Stimulated activated CD4-positive, alpha-beta T cell treated with anti-CD3 and anti-CD28 coated beads, Interleukin-4, amount 100 ng/mL, for 48 hours (primary cell): ENCODE results near the gene MS4A12.
"Not testable (repeated sequence)": the region's sequence is repeated elsewhere in the genome, so short reads cannot be mapped to it uniquely, and the experiment has no call there.

Experiments used
- DNase-seq, 2 donors: peaks; one replicate each; pipeline ENCODE4 v3.0.0-alpha.2; 2020; ENCODE audit warnings: low read depth in 2 of 2

MS4A12 gene

DNA sequence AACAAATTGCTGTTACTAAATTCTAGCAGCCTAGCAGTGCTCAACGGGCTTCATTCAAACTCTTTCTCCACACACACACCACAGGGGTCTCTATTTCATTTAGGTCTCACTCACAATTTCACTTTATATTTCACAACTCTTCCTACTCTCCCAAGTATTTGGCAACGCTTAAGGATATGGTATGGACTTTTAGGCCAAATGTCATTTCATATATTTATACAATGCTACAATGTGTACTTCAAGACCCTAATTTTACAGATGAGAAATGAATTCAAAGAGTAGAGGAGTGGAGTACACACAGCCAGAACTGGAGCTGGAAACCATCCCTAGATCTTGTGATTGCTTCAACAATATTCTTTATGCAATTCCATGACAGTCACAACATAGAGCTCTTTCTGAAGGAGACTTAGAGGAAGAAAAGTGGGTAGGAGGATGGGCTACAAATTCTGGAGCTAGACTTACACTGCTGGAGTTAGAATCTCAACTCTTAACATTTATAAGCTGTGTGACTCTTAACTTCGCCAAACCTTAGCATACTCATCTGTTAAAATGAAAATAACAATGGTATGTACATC lies 20.2 kb downstream of the MS4A12 start:
- DNase-seq = no peak

DNA sequence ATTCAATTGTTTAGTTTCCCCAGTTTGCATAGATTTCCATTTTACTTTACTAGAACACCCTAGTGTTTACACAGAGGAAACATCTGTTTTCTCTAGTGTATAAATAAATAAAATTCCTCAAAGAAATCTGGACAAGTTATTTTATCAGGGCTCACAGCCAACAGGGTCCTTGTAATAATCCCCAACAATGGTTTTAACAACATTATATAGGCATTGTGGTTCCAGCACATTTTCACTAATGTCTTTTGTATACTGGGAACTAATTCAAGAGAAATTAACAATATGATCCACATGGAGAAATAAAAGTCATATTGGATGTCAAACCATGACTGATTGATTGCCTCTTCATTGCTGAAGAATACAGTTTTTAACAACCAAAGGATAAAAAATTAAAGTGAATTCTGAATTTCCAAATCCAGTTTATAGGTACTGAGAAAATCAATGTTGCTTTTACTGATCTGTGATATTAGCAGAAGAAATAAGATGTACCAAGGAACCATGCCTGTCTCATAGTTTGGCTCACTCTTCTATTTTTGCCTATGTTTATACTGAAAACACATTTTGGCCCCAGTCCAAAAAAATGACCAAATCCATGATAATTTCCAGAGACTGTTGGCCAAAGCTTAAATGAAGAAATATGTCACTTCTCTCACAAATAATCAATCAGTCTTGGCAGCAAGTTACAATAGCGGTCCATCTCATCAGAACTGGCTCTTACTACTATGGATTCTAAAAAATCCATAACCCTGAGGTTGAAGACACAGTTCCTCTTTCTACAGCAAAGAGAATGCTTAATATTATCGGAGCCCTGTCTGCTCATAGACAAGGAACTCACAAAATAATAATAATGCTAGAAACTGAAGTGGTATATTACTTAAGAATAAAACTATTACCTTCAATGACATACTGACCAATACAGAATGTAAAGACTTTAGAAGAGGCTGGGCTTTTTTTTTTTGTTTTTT lies 21.2 kb downstream of the MS4A12 start:
- DNase-seq = no peak

DNA sequence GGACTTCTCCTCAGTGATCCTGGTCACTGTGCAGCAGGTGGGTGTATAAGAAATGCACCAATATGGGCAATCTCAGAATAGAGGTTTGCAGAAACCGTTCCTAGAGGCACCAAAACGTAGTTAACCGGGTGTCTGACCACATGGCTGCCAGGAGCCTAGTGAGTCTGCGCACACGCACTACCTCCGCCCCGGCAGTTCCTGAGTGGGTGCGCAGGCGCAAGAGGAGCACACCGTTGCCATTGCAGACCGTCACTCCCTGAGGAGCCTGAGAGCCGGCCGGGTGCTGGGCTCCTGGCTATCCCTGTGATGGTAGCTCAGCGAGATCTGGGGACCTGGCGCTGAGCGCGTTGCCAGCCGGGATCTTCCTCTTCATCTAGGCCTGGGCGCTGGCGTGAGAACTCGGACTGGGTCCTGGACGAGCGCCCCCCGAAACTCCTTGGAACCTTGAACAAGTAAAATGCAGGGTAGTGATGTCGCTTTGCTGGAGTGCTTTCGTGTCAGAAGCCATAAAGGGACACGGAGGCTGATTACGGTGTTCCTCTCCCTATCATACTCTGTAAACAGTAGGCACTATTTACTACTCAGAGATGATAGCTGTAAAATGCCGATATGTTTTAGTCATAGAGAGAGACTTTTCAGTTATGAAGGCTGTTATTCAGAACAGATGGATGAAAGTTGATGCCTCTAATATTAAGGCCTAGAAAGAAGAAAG lies 22.7 kb downstream of the MS4A12 start, which contains the start of gene MS4A13:
TSS of gene MS4A13 (plus strand) at position 249 of the 712 bp plus-strand sequence. CDS start 2,692 bp downstream, outside the sequence.
- DNase-seq = no peak

DNA sequence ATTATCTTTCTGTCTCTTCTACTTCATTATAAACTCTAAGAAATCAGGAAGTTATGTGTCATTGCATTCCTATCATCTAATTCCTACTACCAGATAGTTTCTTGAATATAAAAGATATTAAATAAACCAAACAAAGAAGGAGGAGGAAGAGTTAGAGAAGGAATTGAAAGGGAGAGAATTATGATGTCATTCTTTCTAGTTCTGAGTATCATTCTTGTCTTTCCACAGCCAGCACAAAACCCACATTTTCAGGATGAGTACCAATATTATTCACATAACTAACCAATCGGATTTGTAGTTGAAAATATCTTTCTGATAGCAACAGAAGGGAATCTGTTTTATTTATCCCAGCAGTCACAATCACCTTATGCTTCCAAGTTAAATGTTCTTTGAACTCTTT lies 35.9 kb downstream of the MS4A12 start:
- no peak for DNase-seq

DNA sequence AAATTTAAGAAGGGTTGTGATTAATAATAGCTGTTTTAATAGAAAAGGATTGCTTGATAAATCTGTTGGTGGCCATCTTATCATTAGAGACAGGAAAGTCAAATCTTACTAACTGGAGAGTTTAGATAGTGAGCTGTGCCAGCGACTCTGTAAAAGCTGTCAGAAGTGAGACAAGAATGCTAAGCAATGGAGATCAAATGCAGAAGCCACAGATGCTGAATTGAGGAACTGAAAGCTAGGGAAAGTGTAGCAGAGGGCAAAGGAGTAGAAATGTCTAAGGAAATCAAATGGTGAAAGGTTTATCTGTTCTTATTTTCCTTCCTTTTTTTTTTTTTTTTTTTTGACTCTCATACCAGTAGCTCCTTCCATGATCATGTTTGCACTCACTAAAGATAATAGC lies 36.4 kb downstream of the MS4A12 start:
- no peak for DNase-seq

DNA sequence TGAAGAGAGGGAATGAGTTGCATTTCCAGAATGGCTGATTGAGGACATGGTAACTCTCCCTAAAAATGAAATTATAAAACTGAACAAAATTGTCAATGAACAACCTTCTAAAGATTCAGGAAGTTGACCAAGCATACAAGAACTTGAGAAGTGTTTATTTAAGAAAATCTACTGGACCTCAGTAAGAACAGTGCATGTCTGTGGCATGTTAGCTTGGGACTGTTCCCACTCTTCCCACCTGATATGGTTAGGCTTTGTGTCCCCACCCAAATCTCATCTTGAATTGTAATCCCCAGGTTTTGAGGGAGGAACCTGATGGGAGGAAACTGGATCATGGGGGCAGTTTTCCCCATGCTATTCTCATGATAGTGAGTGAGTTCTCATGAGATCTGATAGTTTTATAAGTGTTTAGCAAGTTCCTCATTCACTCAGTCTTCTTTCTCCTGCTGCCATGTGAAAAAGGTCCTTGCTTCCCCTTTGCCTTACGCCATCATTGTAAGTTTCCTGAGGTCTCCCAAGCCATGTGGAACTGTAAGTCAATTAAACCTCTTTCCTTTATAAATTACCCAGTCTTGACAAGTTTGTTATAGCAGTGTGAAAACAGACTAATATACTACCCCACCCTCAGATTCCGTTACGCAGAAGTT lies 38.0 kb downstream of the MS4A12 start:
- DNase-seq = no peak

DNA sequence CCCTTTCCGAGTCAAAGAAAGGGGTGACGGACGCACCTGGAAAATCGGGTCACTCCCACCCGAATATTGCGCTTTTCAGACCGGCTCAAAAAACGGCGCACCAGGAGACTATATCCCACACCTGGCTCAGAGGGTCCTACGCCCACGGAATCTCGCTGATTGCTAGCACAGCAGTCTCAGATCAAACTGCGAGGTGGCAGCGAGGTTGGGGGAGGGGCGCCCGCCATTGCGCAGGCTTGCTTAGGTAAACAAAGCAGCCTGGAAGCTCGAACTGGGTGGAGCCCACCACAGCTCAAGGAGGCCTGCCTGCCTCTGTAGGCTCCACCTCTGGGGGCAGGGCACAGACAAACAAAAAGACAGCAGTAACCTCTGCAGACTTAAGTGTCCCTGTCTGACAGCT lies 39.8 kb downstream of the MS4A12 start:
- DNase-seq = not testable (repeated sequence)

DNA sequence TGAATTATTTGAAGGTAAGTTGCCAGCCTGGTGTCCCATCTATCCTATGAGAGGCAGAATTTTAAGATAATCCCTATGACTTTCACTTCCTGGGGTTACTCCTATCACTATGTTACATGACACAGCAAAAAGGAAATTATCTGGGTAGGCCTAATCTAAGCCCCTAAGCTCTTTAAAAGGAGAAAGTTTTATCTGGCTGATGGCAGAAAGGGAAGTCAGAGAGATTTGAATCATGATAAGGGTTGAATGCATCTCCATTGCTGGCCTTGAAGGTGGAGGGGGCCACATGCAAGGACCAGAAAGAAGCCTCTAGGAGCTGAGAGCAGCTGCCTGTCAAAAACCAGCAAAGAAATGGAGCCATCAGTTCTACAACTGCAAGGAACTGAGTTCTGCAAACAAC lies 46.0 kb downstream of the MS4A12 start:
- not testable (repeated sequence) for DNase-seq

DNA sequence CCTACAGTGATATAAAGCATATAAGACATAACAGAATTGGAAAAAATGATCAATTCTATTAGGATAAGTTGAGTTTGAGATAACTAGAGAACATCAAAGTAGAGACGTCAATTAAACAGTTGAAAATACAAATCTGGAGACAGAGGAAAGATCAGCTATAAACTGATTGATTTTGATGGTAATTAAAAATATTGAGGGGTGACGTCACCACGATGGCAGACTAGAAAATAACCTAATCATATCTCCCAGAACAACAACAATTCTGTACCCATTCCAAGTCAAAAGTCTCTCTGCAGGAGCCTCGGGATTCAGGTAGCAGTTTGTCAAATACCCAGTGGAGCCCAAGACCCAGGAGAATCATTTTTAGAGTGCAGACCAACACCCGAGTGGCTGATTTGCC lies 51.5 kb downstream of the MS4A12 start:
- DNase-seq = no peak
